ENCODE results near the gene CAPN9. TPM values are rescaled to one million over a fixed set of nuclear protein-coding genes. Genes with fewer than 3 reads are reported as not detected.

CAPN9 gene
- total RNA-seq, 1 donor from 2014 or later = not detected

- DNase-seq (ENCODE audit: low read depth) (no peak), FAIRE-seq (no peak)
- Histone ChIP-seq H3K36me3 (ENCODE audit: control insufficient read depth, insufficient read depth, low read length) (no peaks in the 10 kb centered on the region), H3K27me3 (ENCODE audit: control insufficient read depth, insufficient read depth, low read length) (no peaks in the 10 kb centered on the region), H3K4me3 (ENCODE audit: low read depth, low read length) (no peak overlapping the region)
- TF ChIP-seq CTCF (IDR thresholded peaks at IDR 0.05; ENCODE audit: insufficient read depth, low read length, severe bottlenecking) = no peak
Observed at GRCh38 chr1:230706020-230706699, 41.0 kb upstream of the CAPN9 start.

GRCh38 chr1:230706887-230707731 lies 40.1 kb upstream of the CAPN9 start:
- no peak for DNase-seq (ENCODE audit: low read depth)
- no peaks in the 10 kb centered on the region for H3K36me3 ChIP-seq (ENCODE audit: control insufficient read depth, insufficient read depth, low read length)
- H3K4me3 ChIP-seq (ENCODE audit: low read depth, low read length) = no peak overlapping the region
- H3K27me3 ChIP-seq (ENCODE audit: control insufficient read depth, insufficient read depth, low read length) = no peaks in the 10 kb centered on the region
- no peak for TF ChIP-seq CTCF (IDR thresholded peaks at IDR 0.05; ENCODE audit: insufficient read depth, low read length, severe bottlenecking)
- FAIRE-seq = no peak

- H3K27me3 ChIP-seq (ENCODE audit: control insufficient read depth, insufficient read depth, low read length) = no peaks in the 10 kb centered on the region
- H3K4me3 ChIP-seq (ENCODE audit: low read depth, low read length) = no peak overlapping the region
- FAIRE-seq (no peak), DNase-seq (ENCODE audit: low read depth) (no peak)
- no peaks in the 10 kb centered on the region for H3K36me3 ChIP-seq (ENCODE audit: control insufficient read depth, insufficient read depth, low read length)
- TF ChIP-seq CTCF (IDR thresholded peaks at IDR 0.05; ENCODE audit: insufficient read depth, low read length, severe bottlenecking) = no peak
Observed at GRCh38 chr1:230707732-230708630, 39.2 kb upstream of the CAPN9 start.

GRCh38 chr1:230708631-230709580 lies 38.3 kb upstream of the CAPN9 start:
- no peaks in the 10 kb centered on the region for H3K36me3 ChIP-seq (ENCODE audit: control insufficient read depth, insufficient read depth, low read length)
- H3K4me3 ChIP-seq (ENCODE audit: low read depth, low read length) = no peak overlapping the region
- TF ChIP-seq CTCF (IDR thresholded peaks at IDR 0.05; ENCODE audit: insufficient read depth, low read length, severe bottlenecking) = no peak
- H3K27me3 ChIP-seq (ENCODE audit: control insufficient read depth, insufficient read depth, low read length) = no peaks in the 10 kb centered on the region
- DNase-seq (ENCODE audit: low read depth) (peak; percentile 22), FAIRE-seq (no peak)

All from bronchial epithelial cell (primary cell).